GM19193 (cell line): ENCODE results near the gene CFAP61.

Source experiments
- POLR2A ChIP-seq: IDR thresholded peaks from 4 replicates; pipeline ENCODE4 v1.6.1; 2011; ENCODE audit not compliant: insufficient read depth, insufficient read length; ENCODE audit errors: extremely low read depth

Gene CFAP61

DNA sequence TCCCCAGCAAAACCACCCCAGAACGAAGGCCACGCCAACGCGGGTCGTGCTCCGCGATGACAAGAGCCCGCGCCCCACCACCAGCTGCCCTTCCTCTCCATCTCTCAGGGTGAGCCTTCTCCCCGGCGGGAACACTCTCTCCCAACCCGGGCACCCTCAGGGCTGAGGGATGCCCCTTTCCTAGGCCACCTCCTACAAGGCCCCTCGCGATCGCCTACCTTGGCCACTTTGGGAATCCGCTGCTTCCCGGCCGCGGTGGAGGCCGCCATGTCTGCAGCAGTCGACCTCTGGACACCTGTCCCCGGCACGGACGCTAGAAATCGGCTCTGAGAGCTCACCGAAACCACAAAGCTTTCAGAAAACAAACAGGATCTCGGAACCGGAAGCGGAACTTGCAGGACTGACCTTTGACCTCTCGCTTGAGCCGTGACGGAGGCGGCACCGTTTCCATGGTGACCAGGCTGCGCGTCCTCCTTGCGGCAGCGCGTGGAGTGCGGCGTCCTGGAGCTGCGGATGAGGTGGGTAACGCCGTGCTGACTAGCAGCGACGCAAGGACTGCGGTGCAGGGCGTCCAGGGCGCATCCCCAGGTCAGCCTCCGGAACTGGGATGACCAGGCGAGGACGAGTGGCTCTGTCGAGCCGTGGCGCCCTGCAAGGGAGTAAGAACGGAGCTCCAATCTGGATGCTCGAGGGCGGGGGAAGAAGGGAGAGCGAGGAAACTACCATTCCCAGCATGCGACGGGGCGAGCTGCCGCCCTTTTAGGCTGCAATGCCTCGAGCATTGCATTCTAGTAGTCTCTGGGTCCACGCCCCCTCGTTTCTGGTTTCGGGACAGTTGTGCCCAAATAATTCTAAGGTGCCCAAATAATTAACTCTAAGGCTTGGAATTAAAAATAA lies at the start of gene CFAP61, which contains the start of gene CRNKL1:
CFAP61 (plus strand) TSS at position 459 of the 897 bp plus-strand sequence. CDS start 4,122 bp downstream, outside the sequence.
CRNKL1 (minus strand) TSS at position 393 of the 897 bp plus-strand sequence; CDS start at position 269, 124 bp downstream.
- TF ChIP-seq POLR2A: peak; percentile 86

- no peak for TF ChIP-seq POLR2A
Measured at GRCh38 chr20:20003031-20003954, 49.0 kb upstream of the CFAP61 start.

DNA sequence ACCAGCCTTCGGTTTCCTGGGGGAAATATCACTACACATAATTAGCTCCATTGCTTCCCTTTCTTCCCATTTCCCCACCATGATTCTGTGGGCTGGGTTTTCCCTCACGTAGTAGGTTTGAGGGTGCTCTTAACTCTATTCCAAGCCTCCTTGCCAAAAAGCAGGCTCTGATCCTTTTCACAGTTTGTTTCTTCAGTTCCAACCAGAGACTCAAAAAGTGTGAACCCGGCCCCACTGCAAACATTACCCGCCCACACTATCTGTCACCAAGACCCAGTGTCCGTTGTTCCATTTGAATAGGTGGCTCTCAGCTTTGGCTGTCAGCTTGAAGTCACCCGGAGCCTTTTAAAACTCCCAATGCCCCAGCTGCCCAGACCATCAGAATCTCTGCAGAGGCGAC lies 47.0 kb upstream of the CFAP61 start:
- TF ChIP-seq POLR2A: no peak

DNA sequence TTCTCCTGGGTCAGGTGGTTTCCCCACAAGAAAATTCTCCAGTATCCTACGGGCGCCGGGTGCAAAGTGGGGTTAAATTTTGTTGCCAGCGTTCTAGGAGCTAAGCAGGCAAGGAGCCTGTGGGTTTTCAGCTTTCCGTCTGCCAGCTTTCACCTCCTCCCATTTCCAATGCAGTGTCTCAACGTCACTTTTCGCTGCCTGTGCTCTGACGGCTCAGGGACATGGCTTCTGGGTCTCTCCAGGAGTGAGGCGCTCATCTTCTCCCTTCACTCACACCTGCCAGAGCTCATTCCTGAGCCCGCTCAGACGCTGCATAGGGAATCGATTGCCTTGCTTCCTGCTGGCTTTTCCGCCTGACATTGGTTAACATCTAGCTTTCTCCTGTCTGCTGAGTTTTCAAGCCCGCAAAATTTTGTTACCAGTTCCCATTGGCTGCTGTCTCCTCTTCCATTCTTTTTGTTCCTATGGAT lies 42.5 kb upstream of the CFAP61 start:
- no peak for TF ChIP-seq POLR2A

GRCh38 chr20:20010639-20011500 lies 41.5 kb upstream of the CFAP61 start:
- TF ChIP-seq POLR2A: no peak

GRCh38 chr20:20012541-20012940 lies 39.8 kb upstream of the CFAP61 start:
- TF ChIP-seq POLR2A: no peak

- TF ChIP-seq POLR2A: no peak
Measured at GRCh38 chr20:20014659-20015058, 37.7 kb upstream of the CFAP61 start.

GRCh38 chr20:20017001-20017843 lies 35.1 kb upstream of the CFAP61 start, which contains the start of gene NAA20:
TSS of gene NAA20 (plus strand) at chr20:20017362. CDS start at chr20:20017397, 35 bp downstream.
- TF ChIP-seq POLR2A: peak; percentile 63

GRCh38 chr20:20017844-20018185 lies 34.5 kb upstream of the CFAP61 start:
- TF ChIP-seq POLR2A: no peak

DNA sequence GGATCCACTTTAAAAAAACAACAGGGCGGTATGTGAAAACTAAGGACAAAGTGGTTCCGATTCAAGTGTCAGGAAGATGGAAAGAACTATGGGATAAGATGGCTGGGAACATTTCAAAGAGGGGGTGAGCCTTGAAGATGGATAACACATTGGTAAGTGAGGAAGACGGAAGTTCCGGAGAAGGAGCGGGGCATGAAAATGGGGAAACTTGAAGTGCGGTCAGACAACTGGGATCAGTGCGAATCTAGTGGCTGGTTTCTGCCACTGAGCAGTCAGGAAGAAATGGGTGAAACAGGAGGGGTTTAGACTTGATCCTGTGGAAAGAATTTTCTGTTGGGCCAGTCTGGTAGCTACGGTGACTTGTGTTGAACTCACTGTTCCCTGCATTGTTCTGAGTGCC lies 34.0 kb upstream of the CFAP61 start:
- no peak for TF ChIP-seq POLR2A

DNA sequence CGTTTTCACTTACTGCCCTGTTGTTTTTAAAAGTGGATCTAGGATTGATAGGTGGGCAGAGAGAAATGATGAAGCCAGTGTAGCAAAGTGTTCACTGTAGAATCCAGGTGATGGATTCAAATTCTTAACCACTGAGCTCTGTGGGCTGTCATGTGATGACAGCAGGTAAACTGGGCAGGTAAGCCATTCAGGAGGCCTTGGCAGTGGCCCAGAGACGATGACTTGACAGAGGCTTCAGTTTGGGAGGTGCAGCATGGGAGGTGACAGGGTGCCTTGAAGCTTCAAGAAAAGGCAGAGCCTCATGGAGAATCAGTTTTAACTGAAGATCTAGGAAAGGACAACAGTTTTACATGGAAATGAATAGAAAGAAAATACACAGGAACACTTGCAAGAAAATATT lies 33.2 kb upstream of the CFAP61 start:
- no peak for TF ChIP-seq POLR2A

DNA sequence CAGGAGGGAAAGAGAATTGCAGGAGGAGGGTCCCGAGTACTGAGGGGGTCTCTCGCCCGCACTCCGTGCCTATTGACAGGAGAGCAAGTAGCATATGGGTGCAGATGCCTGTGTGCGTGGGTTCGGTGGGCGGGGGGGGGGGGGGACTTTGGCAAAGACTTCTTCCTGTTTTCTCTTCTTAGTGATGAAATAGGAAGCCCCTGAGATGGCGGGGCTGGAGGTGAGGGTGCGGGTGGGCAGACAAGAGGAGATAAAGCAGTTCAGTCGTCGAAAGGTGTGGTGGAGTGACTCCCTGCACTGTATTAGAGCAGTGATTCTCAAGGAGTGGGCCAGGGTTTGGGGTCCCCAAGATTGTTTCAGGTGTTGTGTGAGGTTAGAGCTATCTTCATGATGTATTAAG lies 31.4 kb upstream of the CFAP61 start:
- TF ChIP-seq POLR2A: no peak

GRCh38 chr20:20021835-20022234 lies 30.5 kb upstream of the CFAP61 start:
- no peak for TF ChIP-seq POLR2A
